ENCODE data around the gene PRAC1. TPM values are rescaled to one million over a fixed set of nuclear protein-coding genes. Genes with fewer than 3 reads are reported as not detected.

PRAC1 gene
- total and polyA plus RNA-seq, 10 of the 15 experiments (the other 5 are each of a cell fraction or from before 2014, with no cell fraction given) = not detected

- ChIA-PET POLR2A (no interaction called here), RAD21 (ENCODE audit: unreplicated experiment) (no interaction called here), SMC1A (ENCODE audit: uncharacterized antibody, unreplicated experiment) (no interaction called here), CTCF (no interaction called here)
- DNase-seq (ENCODE audit: low read depth, low spot score) (no peak), ATAC-seq (no peak), FAIRE-seq (no peak)
- TF ChIP-seq HDAC6 (IDR thresholded peaks at IDR 0.05; ENCODE audit: unreplicated experiment) (no peak), PAX5 (IDR thresholded peaks at IDR 0.05; ENCODE audit: borderline replicate concordance, low read depth, low read length) (no peak), BRCA1 (IDR thresholded peaks at IDR 0.05; ENCODE audit: low read depth, low read length) (no peak), SREBF2 (IDR thresholded peaks at IDR 0.05; ENCODE audit: low read length) (no peak), RAD21 (IDR thresholded peaks at IDR 0.05; ENCODE audit: insufficient read depth, low read depth, low read length) (no peak), IRF4 (IDR thresholded peaks at IDR 0.05; ENCODE audit: low read depth, low read length) (no peak), ETV6 (conservative IDR thresholded peaks at IDR 0.05 in 1 of 2, IDR thresholded peaks at IDR 0.05 in 1 of 2; ENCODE audit: borderline replicate concordance in 1 of 2, low read depth in 1 of 2) (no peak)
- no peaks in the 10 kb centered on the region for H3K79me2 ChIP-seq (ENCODE audit: control insufficient read depth, insufficient read depth, low read length)
- H3K4me1 ChIP-seq (ENCODE audit: control insufficient read depth, insufficient read depth, low read length) = no peaks in the 10 kb centered on the region
- no peak overlapping the region for H3K4me3 ChIP-seq
- H2AFZ ChIP-seq (ENCODE audit: control insufficient read depth, low read depth, low read length) = no peak overlapping the region
- no peak overlapping the region for H3K27ac ChIP-seq (ENCODE audit: control insufficient read depth, insufficient read depth)
- H4K20me1 ChIP-seq (ENCODE audit: control insufficient read depth, insufficient read depth) = peaks cover 2% of the 10 kb centered on the region; the same call in 1 of the 2 replicates
- intact Hi-C loops (cut with micrococcal nuclease; ENCODE audit: unreplicated experiment) = no loop called here
- H3K36me3 ChIP-seq (ENCODE audit: control insufficient read depth in 2 of 2, insufficient read depth in 2 of 2, low read length in 1 of 2) = no peaks in the 10 kb centered on the region
- in situ Hi-C loops (cut with MboI) = no loop called here
- H3K9me3 ChIP-seq (replicated peaks; ENCODE audit: control insufficient read depth, insufficient read depth, low read length) = no peaks in the 10 kb centered on the region; the same call in 2 of the 3 replicates
- H3K4me2 ChIP-seq (ENCODE audit: control insufficient read depth, insufficient read depth) = no peak overlapping the region
- no peak overlapping the region for H3K9ac ChIP-seq (ENCODE audit: control insufficient read depth, insufficient read depth, low read length)
- no TSS peak for BruUV-seq (replicated peaks)
- 20% methylated on average over 37 of the region's 43 CpGs for WGBS (ENCODE audit: insufficient coverage, insufficient replicate concordance, low lambda C conversion rate, missing lambda C conversion rate)
- H3K27me3 ChIP-seq (replicated peaks in 1 of 2; ENCODE audit: control insufficient read depth in 2 of 2, insufficient read depth in 2 of 2, low read length in 1 of 2) = peaks cover 30 to 46% of the 10 kb centered on the region in 2 experiments
Measured at GRCh38 chr17:48752399-48753288, 30.3 kb upstream of the PRAC1 start.

All from GM12878 (cell line).